HUDEP-2 (cell line): Measurements from ENCODE around the gene CPNE8.

ENCODE experiments used
- DNase-seq, 76 experiments: peaks; one replicate each; lab custom pipeline; 2025; ENCODE audit not compliant: unreplicated experiment in 76 of 76; lab: John Stamatoyannopoulos, UW

Gene CPNE8

DNA sequence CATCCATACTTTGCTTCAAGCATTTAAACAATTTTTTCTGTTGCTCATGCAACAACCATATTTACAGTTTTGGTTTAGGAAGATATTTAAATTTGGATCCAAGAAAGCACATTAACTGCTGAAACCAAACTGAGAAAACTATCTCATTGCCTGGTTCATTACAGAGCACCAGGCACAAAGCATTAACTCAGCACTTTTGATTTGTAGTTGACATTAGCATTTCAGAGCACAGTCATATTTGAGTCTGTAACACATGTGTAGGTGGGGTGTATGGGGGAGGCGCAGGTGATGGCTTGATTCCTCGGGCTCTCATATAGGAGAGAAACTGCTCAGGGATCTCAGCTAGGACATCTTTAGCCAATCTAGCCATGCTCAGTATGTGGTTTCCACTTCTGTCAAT lies 251.7 kb downstream of the CPNE8 start:
- no peak for DNase-seq

- no peak for DNase-seq
These were observed 256.6 kb downstream of the CPNE8 start for GRCh38 chr12:38648813-38649212.

DNA sequence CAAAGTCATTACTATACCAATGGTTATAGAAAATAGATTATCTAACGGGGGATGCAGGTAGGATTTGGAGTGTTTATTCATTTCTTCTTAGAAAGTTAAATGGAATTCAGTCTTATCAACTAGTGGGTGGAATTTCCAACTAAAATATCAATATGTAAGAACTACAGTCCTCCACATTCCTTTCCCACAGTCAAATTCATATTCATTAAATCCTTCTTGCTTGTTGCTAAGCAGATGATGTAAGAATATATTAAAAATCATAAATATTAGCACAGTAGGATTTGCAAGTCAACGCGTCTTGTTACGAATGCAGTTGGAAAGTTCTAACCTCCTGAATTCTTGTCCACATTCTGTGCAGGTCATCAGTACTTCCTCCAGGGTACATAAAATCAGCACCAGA lies 259.2 kb downstream of the CPNE8 start:
- DNase-seq = no peak

DNA sequence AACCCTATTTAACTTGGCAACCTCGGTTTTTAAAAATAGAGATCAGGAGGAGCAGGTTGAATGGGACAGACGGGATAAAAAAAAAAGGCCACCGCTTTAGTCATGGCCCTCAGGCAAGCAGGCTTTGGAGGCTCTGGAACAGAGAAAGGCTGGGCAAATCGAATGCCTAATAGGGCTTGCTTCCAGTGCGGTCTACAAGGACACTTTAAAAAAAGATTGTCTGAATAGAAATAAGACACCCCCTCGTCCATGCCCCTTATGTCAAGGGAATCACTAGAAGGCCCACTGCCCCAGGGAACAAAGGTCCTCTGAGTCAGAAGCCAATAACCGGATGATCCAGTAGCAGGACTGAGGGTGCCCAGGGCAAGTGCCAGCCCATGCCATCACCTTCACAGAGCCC lies 265.8 kb downstream of the CPNE8 start:
- DNase-seq = no peak

GRCh38 chr12:38638401-38638800 lies 267.0 kb downstream of the CPNE8 start:
- DNase-seq = no peak

GRCh38 chr12:38633511-38633910 lies 271.9 kb downstream of the CPNE8 start:
- DNase-seq = no peak

- no peak for DNase-seq
These were observed 276.3 kb downstream of the CPNE8 start for GRCh38 chr12:38629064-38629463.

- no peak for DNase-seq
These were observed 277.1 kb downstream of the CPNE8 start for GRCh38 chr12:38628288-38628687.

- DNase-seq = no peak
These were observed 280.1 kb downstream of the CPNE8 start for GRCh38 chr12:38625306-38625705.

DNA sequence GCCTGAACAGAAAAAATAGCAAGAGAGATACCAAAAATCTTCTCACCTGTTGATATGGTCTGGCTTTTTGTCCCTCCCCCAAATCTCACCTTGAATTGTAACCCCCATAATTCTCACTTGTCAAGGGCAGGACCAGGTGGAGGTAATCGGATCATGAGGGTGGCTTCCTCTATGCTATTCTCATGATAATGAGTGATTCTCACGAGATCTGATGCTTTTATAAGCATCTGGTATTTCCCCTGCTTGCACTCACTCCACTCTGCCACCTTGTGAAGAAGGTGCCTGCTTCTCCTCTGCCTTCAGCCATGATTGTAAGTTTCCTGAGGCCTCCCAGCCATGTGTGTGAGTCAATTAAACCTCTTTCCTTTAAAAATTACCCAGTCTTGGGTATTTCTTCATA lies 291.2 kb downstream of the CPNE8 start:
- DNase-seq = no peak

GRCh38 chr12:38610808-38611350 lies 294.5 kb downstream of the CPNE8 start:
- DNase-seq = no peak

- no peak for DNase-seq
These were observed 298.1 kb downstream of the CPNE8 start for GRCh38 chr12:38607295-38607694.
